ENCODE measurements around the gene REC8. TPM values are rescaled to one million over a fixed set of nuclear protein-coding genes. Genes with fewer than 3 reads are reported as not detected.

REC8 gene
- total and polyA plus RNA-seq, 2 donors = 5.8 to 8.5 TPM

DNA sequence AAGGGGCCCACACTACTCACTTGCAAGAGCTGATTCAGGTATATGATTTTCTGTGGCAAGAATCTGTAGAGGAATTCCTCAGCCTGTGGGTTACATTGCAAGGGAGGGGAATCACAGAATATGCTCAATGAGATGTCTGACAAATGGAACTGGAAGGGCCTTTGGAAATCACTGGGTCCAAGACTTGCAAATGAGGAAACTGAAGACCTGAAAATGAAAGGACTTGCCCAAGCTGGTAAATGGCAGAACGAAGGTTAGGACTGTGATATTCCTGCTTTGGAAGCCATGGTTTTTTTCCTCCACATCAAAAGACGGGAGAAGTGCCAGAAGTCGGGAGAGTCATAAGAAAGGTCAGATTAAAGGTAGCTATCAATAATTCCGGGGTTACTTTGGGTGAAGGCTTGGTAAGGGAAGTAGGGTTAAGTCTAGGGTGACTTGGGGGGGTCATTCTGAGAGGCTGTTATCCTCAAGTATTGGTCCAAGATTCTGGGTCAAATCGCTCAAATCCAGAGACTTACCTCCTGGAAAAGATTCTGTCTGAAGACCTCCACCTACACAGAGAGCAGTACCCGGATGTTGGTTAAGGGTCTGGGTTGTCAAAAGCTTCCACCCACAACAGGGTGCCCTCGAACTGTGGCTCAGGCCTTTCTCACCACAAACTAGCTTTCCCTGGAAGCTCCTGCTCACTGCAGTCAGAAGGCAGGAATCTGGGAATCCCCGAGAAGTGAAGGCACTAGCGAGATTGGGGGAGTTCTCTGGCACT, 26.0 kb upstream of the REC8 start:
- H3K4me1 ChIP-seq (ENCODE audit: insufficient read depth) = no peaks in the 10 kb centered on the region
- H3K4me3 ChIP-seq (ENCODE audit: low read depth, low read length) = peak overlapping the region; percentile 56
- peaks cover 4% of the 10 kb centered on the region for H3K36me3 ChIP-seq (ENCODE audit: insufficient read depth)
- no peak for DNase-seq (ENCODE audit: extremely low spot score)
- WGBS = 18% methylated on average over 9 of the region's 9 CpGs
- peak overlapping the region; percentile 87 for H3K27ac ChIP-seq (ENCODE audit: low read depth)

DNA sequence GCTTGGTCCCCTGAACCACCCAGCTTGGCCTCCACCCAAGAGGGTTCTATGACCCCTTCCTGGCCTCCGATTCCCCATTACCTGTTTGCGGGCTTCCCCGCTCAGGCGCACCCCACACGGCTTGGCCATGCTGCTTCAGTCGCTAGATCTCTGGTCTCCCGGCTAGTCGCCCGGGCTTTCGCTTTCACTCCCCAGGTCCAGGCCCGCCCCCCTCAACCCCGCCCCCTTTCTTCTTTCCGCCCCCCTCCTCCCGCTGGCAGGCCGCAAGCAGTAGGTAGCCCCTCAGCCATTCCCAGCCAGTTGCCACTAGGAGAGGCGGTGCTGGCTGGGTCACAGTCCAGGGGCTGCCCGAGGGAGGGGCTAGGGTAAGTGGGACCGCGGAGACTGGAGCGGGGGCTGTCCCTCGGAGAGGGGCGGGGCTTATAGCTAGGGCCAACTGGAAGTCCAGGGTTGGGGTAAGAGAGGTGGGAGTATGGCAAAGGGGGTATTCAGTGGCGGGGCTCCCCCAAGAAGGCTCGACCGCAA, 25.4 kb upstream of the REC8 start, which contains the start of gene PSME2:
Gene PSME2 (minus strand): TSS at position 158 of the 525 bp plus-strand sequence. CDS start 29 bp downstream, at position 129.
- WGBS = under 1% methylated on average over 25 of the region's 25 CpGs
- H3K4me1 ChIP-seq (ENCODE audit: insufficient read depth) = no peaks in the 10 kb centered on the region

DNA sequence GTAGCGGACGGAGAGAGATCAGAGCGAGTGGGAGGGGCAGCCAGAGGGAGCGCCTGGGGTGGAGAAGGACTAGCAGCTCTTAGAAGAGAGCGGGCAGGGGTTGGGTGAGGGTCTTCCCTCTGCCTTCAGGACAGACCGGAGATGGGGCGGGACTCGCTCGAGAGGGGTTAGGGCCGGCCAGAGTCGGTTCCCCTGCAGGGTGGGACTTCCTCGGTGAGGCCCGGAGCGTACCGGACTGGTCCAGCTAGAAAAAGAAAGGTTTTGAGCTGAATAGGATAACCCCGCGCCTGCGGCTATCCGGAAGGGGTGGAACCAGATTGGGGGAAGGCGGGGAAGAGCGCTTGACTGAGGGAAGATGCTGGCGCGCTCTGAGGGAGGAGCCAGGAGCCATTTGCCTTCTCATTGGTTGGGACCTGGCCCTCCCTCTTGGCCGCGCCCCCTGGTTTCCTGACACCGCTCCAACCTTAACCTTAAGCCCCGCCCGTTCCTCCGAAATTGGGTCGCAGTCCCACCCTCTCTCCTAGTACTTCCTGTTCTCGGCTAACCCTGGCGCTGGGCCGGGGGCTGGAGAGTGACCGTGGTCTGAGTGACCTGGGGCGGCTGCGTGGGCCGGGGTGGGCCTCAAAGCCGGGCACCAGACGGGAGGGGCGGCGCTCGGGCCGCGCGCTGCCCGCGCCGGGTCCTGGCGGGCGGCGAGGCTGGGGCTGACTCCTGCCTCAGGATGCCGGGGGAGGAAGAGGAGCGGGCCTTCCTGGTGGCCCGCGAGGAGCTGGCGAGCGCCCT, 24.7 kb upstream of the REC8 start, which contains the start of gene RNF31:
Gene RNF31 (plus strand): TSS at position 521 of the 783 bp plus-strand sequence. CDS start 201 bp downstream, at position 722.
- peak; percentile 97 for DNase-seq (ENCODE audit: extremely low spot score)
- Histone ChIP-seq H3K4me3 (ENCODE audit: low read depth, low read length) (peak within 1 kb of the TSS; percentile 74), H3K4me1 (ENCODE audit: insufficient read depth) (no peaks in the 10 kb centered on the region), H3K36me3 (ENCODE audit: insufficient read depth) (peaks cover 4% of the 10 kb centered on the region), H3K27ac (ENCODE audit: low read depth) (peak within 1 kb of the TSS; percentile 87)
- under 1% methylated on average over 57 of the region's 57 CpGs for WGBS

More for the DNA sequence above, 25.4 kb upstream of the REC8 start, which contains the start of gene PSME2:
- peaks cover 4% of the 10 kb centered on the region for H3K36me3 ChIP-seq (ENCODE audit: insufficient read depth)
- peak within 1 kb of the TSS; percentile 74 for H3K4me3 ChIP-seq (ENCODE audit: low read depth, low read length)
- peak within 1 kb of the TSS; percentile 87 for H3K27ac ChIP-seq (ENCODE audit: low read depth)
- DNase-seq (ENCODE audit: extremely low spot score) = peak; percentile 89

DNA sequence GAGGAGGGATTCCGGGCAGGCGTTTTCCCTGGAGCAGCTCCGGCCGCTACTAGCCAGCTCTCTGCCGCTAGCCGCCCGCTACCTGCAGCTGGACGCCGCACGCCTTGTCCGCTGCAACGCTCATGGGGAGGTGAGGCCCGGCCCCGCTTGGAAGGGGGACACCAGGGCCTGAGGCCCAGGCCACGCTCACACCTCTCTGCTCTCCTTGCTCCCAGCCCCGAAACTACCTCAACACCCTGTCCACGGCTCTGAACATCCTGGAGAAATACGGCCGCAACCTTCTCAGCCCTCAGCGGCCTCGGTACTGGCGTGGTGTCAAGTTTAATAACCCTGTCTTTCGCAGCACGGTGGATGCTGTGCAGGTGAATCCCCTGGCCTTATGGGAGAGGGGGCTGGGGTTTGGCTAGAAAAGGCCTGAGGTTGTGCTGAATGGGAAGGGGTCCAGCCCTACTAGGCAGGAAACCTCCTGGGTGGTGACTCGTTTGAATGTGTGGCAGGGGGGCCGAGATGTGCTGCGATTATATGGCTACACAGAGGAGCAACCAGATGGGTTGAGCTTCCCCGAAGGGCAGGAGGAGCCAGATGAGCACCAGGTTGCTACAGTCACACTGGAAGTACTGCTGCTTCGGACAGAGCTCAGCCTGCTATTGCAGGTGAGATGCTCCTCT, 24.0 kb upstream of the REC8 start:
- Histone ChIP-seq H3K36me3 (ENCODE audit: insufficient read depth) (peaks cover 4% of the 10 kb centered on the region), H3K4me1 (ENCODE audit: insufficient read depth) (no peaks in the 10 kb centered on the region), H3K4me3 (ENCODE audit: low read depth, low read length) (peak overlapping the region; percentile 74), H3K27ac (ENCODE audit: low read depth) (peak overlapping the region; percentile 52)
- 6% methylated on average over 29 of the region's 29 CpGs for WGBS
- no peak for DNase-seq (ENCODE audit: extremely low spot score)

DNA sequence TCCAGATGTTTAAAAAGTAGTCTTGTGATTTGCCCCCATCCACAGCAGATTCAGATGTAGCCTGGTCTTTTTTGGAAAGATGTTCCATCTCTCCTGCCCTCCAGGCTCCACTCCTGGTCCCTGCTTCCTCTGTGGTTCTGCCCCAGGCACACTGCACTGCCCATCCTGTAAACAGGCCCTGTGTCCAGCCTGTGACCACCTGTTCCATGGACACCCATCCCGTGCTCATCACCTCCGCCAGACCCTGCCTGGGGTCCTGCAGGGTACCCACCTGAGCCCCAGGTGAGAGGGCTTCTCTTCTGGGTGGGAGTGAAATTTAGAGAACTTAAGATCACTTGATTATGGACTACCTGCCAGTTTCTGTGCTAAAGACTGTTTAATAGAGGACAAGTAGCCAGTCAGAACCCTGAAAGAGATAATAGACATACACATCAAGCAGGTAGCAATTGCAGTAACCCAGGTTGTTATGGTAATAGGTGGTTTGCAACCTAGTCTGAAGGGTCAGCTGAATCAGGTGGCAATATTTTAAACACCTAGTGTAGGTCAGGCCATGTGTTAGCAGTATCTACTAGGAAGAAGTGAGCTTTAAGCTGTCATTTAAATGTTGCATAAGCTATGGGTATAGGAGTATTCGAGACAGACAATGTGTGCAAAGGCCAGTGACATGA, 22.4 kb upstream of the REC8 start:
- peaks cover 4% of the 10 kb centered on the region for H3K36me3 ChIP-seq (ENCODE audit: insufficient read depth)
- DNase-seq (ENCODE audit: extremely low spot score) = no peak
- no peak overlapping the region for H3K27ac ChIP-seq (ENCODE audit: low read depth)
- no peak overlapping the region for H3K4me3 ChIP-seq (ENCODE audit: low read depth, low read length)
- H3K4me1 ChIP-seq (ENCODE audit: insufficient read depth) = no peaks in the 10 kb centered on the region
- 93% methylated on average over 3 of the region's 3 CpGs for WGBS

DNA sequence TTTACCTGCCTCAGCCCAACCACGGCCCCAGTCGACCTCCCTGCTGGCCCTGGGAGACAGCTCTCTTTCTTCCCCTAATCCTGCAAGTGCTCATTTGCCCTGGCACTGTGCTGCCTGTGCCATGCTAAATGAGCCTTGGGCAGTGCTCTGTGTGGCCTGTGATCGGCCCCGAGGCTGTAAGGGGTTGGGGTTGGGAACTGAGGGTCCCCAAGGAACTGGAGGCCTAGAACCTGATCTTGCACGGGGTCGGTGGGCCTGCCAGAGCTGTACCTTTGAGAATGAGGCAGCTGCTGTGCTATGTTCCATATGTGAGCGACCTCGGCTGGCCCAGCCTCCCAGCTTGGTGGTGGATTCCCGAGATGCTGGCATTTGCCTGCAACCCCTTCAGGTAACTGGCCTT, 21.8 kb upstream of the REC8 start:
- no peak for DNase-seq (ENCODE audit: extremely low spot score)
- Histone ChIP-seq H3K27ac (ENCODE audit: low read depth) (no peak overlapping the region), H3K4me3 (ENCODE audit: low read depth, low read length) (no peak overlapping the region), H3K4me1 (ENCODE audit: insufficient read depth) (no peaks in the 10 kb centered on the region), H3K36me3 (ENCODE audit: insufficient read depth) (peaks cover 4% of the 10 kb centered on the region)
- WGBS = 93% methylated on average over 9 of the region's 9 CpGs

DNA sequence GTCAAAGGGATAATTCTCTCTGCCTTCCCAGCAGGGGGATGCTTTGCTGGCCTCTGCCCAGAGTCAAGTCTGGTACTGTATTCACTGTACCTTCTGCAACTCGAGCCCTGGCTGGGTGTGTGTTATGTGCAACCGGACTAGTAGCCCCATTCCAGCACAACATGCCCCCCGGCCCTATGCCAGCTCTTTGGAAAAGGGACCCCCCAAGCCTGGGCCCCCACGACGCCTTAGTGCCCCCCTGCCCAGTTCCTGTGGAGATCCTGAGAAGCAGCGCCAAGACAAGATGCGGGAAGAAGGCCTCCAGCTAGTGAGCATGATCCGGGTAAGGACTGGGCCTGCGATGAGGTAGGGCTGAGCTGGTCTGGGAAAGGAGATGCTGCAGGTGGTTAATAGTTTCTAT, 21.3 kb upstream of the REC8 start:
- Histone ChIP-seq H3K36me3 (ENCODE audit: insufficient read depth) (peaks cover 4% of the 10 kb centered on the region), H3K27ac (ENCODE audit: low read depth) (no peak overlapping the region), H3K4me1 (ENCODE audit: insufficient read depth) (no peaks in the 10 kb centered on the region), H3K4me3 (ENCODE audit: low read depth, low read length) (no peak overlapping the region)
- no peak for DNase-seq (ENCODE audit: extremely low spot score)
- 91% methylated on average over 9 of the region's 9 CpGs for WGBS

DNA sequence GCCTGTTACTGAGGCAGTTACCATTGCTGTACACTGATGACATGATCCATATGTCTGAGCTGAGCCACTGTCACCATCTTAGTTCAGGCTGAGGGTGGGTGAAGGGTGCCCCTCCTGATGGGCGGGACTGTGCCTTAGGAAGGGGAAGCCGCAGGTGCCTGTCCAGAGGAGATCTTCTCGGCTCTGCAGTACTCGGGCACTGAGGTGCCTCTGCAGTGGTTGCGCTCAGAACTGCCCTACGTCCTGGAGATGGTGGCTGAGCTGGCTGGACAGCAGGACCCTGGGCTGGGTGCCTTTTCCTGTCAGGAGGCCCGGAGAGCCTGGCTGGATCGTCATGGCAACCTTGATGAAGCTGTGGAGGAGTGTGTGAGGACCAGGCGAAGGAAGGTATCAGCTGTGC, 20.9 kb upstream of the REC8 start:
- Histone ChIP-seq H3K36me3 (ENCODE audit: insufficient read depth) (peaks cover 5% of the 10 kb centered on the region), H3K4me1 (ENCODE audit: insufficient read depth) (no peaks in the 10 kb centered on the region), H3K27ac (ENCODE audit: low read depth) (no peak overlapping the region), H3K4me3 (ENCODE audit: low read depth, low read length) (no peak overlapping the region)
- WGBS = 83% methylated on average over 9 of the region's 9 CpGs
- no peak for DNase-seq (ENCODE audit: extremely low spot score)

DNA sequence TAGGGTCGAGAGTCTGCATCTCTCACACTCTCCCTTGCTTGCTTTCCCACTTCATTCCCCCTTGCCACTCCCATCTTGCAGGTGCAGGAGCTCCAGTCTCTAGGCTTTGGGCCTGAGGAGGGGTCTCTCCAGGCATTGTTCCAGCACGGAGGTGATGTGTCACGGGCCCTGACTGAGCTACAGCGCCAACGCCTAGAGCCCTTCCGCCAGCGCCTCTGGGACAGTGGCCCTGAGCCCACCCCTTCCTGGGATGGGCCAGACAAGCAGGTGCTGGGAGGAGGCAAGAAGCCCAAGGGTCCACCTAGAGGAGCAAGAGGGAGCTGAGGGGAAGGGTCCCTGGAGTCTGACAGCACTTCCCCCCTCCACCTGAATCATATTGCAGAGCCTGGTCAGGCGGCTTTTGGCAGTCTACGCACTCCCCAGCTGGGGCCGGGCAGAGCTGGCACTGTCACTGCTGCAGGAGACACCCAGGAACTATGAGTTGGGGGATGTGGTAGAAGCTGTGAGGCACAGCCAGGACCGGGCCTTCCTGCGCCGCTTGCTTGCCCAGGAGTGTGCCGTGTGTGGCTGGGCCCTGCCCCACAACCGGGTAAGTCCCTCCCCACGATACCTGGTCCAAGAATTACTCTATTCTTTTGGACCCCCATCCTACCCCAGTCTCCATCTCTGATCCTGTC, 20.3 kb upstream of the REC8 start:
- no peak for DNase-seq (ENCODE audit: extremely low spot score)
- Histone ChIP-seq H3K4me1 (ENCODE audit: insufficient read depth) (no peaks in the 10 kb centered on the region), H3K4me3 (ENCODE audit: low read depth, low read length) (no peak overlapping the region), H3K36me3 (ENCODE audit: insufficient read depth) (peaks cover 6% of the 10 kb centered on the region), H3K27ac (ENCODE audit: low read depth) (no peak overlapping the region)
- WGBS = 94% methylated on average over 16 of the region's 16 CpGs

DNA sequence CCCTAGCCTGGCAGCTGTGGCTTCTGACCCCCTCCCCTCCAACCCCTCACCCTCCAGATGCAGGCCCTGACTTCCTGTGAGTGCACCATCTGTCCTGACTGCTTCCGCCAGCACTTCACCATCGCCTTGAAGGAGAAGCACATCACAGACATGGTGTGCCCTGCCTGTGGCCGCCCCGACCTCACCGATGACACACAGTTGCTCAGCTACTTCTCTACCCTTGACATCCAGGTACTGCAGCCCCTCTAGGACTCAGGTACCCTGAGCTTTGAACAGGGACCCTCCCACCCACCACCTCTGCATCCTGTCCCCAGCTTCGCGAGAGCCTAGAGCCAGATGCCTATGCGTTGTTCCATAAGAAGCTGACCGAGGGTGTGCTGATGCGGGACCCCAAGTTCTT, 16.8 kb upstream of the REC8 start:
- 96% methylated on average over 10 of the region's 10 CpGs for WGBS
- Histone ChIP-seq H3K4me1 (ENCODE audit: insufficient read depth) (no peaks in the 10 kb centered on the region), H3K4me3 (ENCODE audit: low read depth, low read length) (no peak overlapping the region), H3K27ac (ENCODE audit: low read depth) (no peak overlapping the region), H3K36me3 (ENCODE audit: insufficient read depth) (peaks cover 6% of the 10 kb centered on the region)
- no peak for DNase-seq (ENCODE audit: extremely low spot score)

DNA sequence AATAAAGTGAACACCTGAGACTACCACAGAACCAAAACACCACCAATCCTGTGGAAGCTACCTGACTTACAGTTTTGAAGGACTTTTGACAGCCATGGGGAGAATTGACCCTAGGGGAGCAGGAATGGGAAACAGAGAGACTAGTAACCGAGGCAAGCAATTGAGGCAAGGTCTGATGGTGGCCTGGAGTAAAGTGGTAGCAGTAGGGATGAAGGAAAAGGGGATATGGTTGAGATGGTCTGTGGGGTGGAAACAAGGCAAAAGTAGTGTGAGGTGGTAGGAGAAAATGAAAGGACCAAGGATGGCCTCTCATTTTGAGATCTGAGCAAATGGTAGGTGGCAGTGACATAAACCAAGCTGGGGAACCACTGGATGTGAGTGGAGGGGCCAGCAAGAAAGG, 15.0 kb upstream of the REC8 start:
- no peaks in the 10 kb centered on the region for H3K4me1 ChIP-seq (ENCODE audit: insufficient read depth)
- peaks cover 2% of the 10 kb centered on the region for H3K36me3 ChIP-seq (ENCODE audit: insufficient read depth)
- 78% methylated on average over 1 of the region's 1 CpG for WGBS
- no peak overlapping the region for H3K27ac ChIP-seq (ENCODE audit: low read depth)
- no peak overlapping the region for H3K4me3 ChIP-seq (ENCODE audit: low read depth, low read length)
- DNase-seq (ENCODE audit: extremely low spot score) = no peak

DNA sequence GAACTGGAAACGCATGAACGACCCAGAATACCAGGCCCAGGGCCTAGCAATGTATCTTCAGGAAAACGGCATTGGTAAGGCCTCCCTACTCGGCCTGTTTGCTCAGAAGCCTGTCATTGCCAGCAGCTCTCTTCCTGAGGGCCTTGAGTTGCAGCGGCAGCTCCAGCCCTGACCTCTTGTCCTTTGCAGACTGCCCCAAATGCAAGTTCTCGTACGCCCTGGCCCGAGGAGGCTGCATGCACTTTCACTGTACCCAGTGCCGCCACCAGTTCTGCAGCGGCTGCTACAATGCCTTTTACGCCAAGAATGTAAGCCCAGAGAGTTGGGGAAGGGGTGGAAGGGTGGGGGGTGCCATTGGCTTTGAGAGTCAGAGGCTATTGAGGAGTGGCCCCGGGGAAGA, 14.5 kb upstream of the REC8 start:
- Histone ChIP-seq H3K4me3 (ENCODE audit: low read depth, low read length) (no peak overlapping the region), H3K27ac (ENCODE audit: low read depth) (no peak overlapping the region), H3K4me1 (ENCODE audit: insufficient read depth) (no peaks in the 10 kb centered on the region), H3K36me3 (ENCODE audit: insufficient read depth) (peaks cover 2% of the 10 kb centered on the region)
- 93% methylated on average over 12 of the region's 12 CpGs for WGBS
- DNase-seq (ENCODE audit: extremely low spot score) = no peak
